GM20000 (cell line): Measurements from ENCODE around the gene ABLIM2.
"Not testable (repeated sequence)": the region's sequence is repeated elsewhere in the genome, so short reads cannot be mapped to it uniquely, and the experiment has no call there.

Source experiments
- DNase-seq: peaks from one replicate; pipeline ENCODE4 v3.0.0; 2012; ENCODE audit warnings: low spot score
- CTCF ChIP-seq: IDR thresholded peaks from 2 replicates; pipeline ENCODE4 v1.5.1; 2012; ENCODE audit warnings: mild to moderate bottlenecking, control low read depth; ENCODE audit errors: extremely low read depth, missing control alignments

The ABLIM2 gene

GRCh38 chr4:7924163-7924562, 234.4 kb downstream of the ABLIM2 start:
- no peak for TF ChIP-seq CTCF
- DNase-seq: no peak

GRCh38 chr4:7922466-7922865, 236.1 kb downstream of the ABLIM2 start:
- no peak for TF ChIP-seq CTCF
- no peak for DNase-seq

GRCh38 chr4:7918981-7919380, 239.6 kb downstream of the ABLIM2 start:
- no peak for TF ChIP-seq CTCF
- no peak for DNase-seq

GRCh38 chr4:7918187-7918586, 240.4 kb downstream of the ABLIM2 start:
- not testable (repeated sequence) for DNase-seq

- DNase-seq: no peak
Observed at GRCh38 chr4:7917669-7918068, 240.9 kb downstream of the ABLIM2 start.

GRCh38 chr4:7915875-7916242, 242.8 kb downstream of the ABLIM2 start:
- no peak for TF ChIP-seq CTCF
- no peak for DNase-seq

More at GRCh38 chr4:7917669-7918068, 240.9 kb downstream of the ABLIM2 start:
- no peak for TF ChIP-seq CTCF
